ENCODE data around the gene INSRR.

INSRR gene

GRCh38 chr1:156847591-156848460, 11.1 kb downstream of the INSRR start:
- no peak for DNase-seq

- no peak for DNase-seq
Measured at GRCh38 chr1:156846643-156847042, 12.3 kb downstream of the INSRR start.

- DNase-seq: no peak
Measured at GRCh38 chr1:156845953-156846545, 12.9 kb downstream of the INSRR start.

GRCh38 chr1:156845055-156845952, 13.6 kb downstream of the INSRR start:
- no peak for DNase-seq

GRCh38 chr1:156844638-156845037, 14.3 kb downstream of the INSRR start:
- DNase-seq: no peak

- no peak for DNase-seq
Measured at GRCh38 chr1:156844102-156844501, 14.8 kb downstream of the INSRR start.

- DNase-seq: no peak
Measured at GRCh38 chr1:156842618-156843300, 16.2 kb downstream of the INSRR start.

GRCh38 chr1:156841295-156841855, 17.5 kb downstream of the INSRR start:
- DNase-seq: no peak

- no peak for DNase-seq
Measured at GRCh38 chr1:156840898-156841279, 18.0 kb downstream of the INSRR start.

GRCh38 chr1:156840186-156840897, 18.6 kb downstream of the INSRR start:
- no peak for DNase-seq

GRCh38 chr1:156839426-156840109, 19.3 kb downstream of the INSRR start:
- no peak for DNase-seq

- peak in 1 of 2 experiments; percentile 12 for DNase-seq
Measured at GRCh38 chr1:156838972-156839371, 19.9 kb downstream of the INSRR start.

- no peak for DNase-seq
Measured at GRCh38 chr1:156836892-156837291, 22.0 kb downstream of the INSRR start.

- no peak for DNase-seq
Measured at GRCh38 chr1:156836041-156836654, 22.8 kb downstream of the INSRR start.

GRCh38 chr1:156834322-156834721, 24.6 kb downstream of the INSRR start:
- DNase-seq: no peak

GRCh38 chr1:156833603-156834002, 25.3 kb downstream of the INSRR start:
- no peak for DNase-seq

GRCh38 chr1:156832434-156832833, 26.5 kb downstream of the INSRR start:
- DNase-seq: no peak

- no peak for DNase-seq
Measured at GRCh38 chr1:156828400-156829124, 30.4 kb downstream of the INSRR start.

GRCh38 chr1:156826630-156827029, 32.3 kb downstream of the INSRR start:
- DNase-seq: no peak

GRCh38 chr1:156823210-156823790, 35.6 kb downstream of the INSRR start:
- no peak for DNase-seq
